ENCODE measurements around the gene TTC31.
A peak's percentile ranks its signal among the peaks of the same experiment; 100 is the strongest.

The TTC31 gene

DNA sequence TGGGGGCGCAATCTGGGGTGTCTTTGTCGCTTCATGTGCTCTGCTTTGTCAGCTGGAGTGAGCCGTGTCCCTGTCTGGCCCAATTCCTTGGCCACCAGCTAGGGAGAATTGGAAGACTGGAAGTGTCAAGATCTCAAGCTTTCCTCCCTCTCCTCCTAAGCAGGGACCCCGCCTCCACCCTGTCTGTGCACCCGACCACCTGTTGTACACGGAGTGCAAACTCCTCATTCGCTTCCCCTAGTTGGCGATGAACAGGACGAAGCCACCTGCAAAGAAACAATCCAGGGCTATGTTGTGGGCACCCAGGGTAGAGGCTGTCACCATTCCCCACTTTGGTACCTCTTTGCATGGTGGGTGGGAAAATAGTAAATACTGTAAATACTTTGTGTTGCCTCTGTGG is 44.9 kb downstream of the TTC31 start:
- no peak for DNase-seq

DNA sequence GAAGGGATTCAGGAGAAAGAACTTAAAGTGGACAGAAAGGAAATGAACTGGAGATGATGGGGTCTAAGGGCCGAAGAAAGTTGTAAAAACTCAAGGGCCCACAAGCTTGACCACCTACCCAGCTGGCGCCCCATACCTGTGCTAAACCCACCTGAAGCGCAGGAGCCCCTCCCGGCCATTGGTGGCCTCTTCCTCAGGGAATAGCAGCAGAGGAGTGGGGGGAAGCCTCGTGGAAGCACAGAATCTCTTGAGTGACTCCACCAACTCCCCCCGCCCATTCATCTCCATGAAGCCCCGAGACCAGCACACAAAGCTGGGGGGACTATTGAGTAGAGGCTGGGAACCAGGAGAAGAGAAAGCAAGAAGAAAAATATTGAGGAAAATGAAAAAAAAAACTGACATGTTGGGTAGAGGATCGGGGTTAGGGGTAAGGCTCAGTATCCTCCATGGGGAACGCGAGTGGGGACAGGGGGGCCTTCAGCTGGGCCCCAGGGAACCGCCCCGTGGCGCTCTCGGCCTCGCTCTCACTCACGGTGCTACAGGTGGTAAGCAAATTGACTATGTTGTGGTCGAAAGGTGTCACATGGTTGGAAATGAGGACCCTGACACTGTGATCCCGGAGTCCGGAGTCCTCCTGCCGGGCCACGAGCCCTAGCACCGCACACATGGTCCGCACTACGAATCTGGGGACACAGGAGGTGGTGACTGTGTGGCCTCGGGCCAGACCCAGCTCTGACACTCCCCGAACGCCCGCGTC is 45.9 kb downstream of the TTC31 start:
- no peak for DNase-seq

DNA sequence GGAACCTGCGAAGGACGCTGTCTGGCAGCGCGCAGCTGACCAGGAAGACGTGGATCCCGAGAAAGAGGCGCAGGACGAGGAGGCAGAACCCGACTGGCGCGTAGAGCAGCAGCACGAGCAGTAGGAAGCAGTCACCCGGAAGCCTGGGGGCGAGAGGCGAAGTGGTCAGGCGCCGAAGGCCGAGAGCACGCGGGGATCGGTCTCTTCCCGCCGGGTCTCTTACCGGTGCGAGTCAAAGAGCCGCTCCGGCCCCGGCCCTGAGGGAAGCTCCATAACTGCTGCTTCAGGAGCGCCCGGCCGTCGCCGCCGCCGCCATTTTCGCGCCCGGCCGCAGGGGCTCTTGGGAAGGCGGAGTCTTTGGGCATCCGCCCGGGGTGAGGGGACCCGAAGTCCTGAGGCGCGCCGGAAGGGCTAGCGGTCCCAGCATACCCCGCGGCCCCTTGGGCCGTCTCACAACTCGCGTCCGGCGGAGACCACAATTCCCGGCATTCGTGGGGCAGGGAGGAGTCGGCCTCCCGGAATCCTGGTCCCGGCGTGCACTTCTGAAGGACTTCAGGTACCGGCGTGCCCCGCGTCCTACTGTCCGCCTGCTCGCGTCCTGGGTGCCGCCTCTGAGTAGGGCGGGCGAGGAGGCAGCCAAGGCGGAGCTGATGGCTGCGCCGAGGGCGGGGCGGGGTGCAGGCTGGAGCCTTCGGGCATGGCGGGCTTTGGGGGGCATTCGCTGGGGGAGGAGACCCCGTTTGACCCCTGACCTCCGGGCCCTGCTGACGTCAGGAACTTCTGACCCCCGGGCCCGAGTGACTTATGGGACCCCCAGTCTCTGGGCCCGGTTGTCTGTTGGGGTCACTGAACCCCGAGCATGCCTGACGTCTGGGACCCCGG is 46.7 kb downstream of the TTC31 start, which contains the start of the genes AUP1 and HTRA2:
AUP1 (minus strand) TSS at position 350 of the 882 bp plus-strand sequence; CDS start at position 273, 77 bp downstream.
HTRA2 (plus strand) TSS at position 577 of the 882 bp plus-strand sequence; CDS start at position 651, 74 bp downstream.
- peak; percentile 97 for DNase-seq

DNA sequence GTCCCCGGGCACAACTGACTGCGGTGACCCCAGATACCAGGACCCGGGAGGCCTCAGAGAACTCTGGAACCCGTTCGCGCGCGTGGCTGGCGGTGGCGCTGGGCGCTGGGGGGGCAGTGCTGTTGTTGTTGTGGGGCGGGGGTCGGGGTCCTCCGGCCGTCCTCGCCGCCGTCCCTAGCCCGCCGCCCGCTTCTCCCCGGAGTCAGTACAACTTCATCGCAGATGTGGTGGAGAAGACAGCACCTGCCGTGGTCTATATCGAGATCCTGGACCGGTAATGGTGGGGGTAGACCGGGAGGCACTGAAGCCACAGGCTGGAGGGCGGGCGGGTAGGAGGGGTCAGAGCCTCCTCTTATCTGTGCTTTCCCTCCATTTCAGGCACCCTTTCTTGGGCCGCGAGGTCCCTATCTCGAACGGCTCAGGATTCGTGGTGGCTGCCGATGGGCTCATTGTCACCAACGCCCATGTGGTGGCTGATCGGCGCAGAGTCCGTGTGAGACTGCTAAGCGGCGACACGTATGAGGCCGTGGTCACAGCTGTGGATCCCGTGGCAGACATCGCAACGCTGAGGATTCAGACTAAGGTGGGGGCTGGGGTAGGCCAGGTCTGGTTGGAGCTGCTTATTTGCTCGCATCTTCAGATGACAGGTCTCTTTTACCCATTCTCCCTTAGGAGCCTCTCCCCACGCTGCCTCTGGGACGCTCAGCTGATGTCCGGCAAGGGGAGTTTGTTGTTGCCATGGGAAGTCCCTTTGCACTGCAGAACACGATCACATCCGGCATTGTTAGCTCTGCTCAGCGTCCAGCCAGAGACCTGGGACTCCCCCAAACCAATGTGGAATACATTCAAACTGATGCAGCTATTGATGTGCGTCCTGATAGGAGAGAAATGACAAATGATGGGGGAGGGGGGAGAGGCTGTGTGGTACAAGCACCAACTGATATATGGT is 47.6 kb downstream of the TTC31 start:
- DNase-seq, result peak; percentile 34

DNA sequence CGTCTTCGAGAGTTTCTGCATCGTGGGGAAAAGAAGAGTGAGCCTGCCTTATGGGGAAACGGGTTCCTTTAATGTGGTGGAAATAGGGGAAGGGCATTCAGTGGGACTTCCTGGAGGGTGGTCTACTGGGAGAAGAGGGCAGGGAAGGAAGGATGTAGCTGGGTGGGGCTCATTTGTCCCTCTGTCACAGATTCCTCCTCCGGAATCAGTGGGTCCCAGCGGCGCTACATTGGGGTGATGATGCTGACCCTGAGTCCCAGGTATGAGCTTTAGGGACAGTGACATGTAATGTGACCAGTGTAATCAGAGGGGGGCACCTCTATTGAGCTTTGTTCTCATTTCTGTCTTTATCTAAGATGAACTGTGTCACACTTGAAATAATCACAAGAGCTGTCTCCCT is 48.8 kb downstream of the TTC31 start:
- DNase-seq, result no peak

DNA sequence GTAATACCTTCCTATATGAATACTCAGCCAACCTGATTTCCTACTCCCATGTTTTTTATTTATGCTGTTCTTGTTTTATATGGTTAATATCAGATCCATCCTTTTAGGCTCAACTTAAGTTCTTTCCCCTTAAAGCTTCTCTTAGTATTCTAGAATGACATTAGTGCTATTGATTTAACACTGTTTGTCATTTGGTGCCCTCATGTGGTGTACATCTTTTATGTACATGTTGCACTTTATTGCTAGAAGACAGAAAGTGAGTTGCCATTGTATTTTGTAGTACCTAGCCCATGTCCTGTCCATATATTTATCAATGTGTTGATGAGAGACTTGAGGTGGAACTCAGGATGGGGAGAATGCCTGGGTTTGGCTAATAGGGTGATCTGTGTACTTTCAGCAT is 49.3 kb downstream of the TTC31 start:
- DNase-seq, result peak; percentile 17

DNA sequence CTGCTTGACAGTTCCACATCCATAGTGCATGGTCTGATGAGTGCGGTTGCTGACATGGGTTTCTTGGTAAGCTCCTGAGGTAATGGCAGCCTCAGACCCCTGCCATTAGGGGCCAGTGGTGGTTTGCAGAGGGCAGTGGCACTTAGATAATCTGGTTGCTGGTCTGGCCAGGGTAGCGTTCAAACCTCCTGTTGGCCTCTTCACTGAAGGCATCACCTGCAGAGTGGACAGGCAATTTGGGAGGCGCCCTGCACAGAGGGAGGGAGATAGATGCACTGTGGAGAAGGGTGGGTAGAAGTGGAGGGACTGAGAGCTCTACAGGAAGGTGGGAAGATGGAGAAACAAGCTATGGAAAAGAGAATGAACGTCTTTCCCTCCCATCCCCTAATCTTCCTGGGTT is 50.6 kb downstream of the TTC31 start:
- no peak for DNase-seq

DNA sequence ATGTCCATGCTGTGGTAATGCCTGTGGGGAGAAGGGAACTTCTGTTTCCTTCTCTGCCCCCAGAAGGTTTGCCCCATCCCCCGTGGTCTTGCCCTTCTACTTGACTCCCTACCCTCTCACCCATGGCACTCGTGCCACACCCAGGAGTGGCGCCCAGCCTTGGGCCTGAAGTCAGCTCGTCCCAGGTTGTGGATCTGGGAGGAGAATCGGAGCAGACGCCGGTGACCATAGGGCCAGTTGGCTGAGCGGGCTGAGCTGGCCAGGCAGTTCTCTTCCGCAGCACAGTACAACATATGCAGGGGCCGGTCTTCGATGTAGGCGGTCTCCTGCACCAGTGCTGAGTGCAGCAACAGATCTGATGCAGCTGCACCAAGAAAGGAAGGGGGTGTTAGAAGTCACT is 51.5 kb downstream of the TTC31 start:
- DNase-seq, result no peak

DNA sequence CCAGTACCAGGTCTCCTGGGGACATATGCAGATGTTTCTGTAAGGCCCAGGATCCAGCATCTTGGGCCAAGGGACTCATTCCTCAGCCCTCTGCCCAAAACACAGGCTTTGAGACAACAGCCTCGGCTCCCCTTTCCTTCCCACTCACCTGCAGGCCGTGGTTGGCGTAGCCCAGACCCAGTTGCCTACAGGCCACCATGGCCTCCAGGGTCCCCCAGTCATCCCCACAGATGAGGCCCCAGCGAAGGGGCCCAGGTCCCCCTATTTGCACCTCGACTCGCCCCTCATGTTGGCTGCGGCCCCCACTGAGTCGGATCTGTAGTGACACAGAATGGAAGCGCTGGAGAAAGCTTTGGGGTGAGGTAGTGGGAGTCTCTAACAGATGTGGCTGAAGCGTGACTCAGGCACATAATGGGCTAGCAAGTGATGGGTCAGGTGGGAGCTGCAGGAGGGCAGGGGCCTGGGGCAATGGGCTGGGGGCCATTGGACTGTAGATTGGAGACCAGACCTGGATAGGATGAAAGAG is 52.6 kb downstream of the TTC31 start:
- no peak for DNase-seq

DNA sequence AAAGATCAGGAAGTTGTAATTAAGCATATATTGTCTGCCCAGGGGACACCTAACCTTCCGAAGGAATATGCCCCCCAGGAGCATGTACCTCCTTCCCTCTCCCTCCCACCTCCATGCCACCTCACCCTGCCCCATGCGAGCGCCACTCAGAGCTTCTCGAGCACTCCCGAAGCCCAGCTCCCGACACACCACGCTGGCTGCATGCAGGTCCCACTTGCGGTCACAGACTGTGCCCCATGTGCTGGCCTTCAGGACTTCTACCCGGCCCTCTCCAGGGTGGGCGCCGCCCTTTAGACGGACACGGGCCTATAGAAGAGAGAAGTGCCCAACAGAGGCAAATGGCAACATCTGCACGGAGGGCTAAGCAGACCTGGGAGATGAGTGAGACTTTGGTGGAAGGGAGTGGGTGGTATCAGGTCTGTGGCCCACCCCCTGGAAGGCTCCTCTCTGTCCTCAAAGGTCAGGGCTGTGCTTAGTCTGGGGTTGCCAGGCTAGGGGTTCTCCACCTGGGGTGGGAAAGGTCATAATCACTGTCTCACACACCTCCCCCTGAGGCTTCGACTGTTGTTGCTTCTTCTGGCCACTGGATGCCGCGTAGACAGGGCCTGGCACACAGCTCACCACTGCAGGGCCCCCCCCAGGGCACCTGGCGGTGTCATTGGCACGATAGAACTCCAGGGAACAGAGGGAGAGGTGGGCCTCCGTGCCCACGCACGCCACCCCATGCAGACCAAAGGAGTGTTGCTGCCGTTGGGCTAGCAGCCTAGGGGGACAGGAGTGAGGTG is 53.5 kb downstream of the TTC31 start:
- no peak for DNase-seq

DNA sequence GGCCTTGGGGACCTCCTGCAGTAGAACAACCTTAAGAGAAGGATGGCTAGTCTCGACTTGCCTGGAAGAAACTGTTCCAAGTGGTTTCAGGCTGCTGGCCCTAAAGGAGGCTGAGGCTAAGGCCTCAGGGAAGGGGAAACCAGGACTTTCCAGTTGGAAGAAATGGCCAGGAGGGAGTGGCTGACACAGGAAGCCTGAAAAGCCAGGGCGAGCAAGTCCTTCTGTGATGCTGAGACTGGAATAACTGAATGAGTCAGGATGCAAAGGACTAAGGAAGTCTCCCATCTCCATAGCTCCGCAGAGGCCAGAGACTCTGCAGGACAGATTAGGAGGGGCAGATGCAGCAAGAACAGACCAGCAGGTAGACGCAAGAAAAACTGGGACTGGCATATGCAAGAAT is 54.3 kb downstream of the TTC31 start:
- no peak for DNase-seq

DNA sequence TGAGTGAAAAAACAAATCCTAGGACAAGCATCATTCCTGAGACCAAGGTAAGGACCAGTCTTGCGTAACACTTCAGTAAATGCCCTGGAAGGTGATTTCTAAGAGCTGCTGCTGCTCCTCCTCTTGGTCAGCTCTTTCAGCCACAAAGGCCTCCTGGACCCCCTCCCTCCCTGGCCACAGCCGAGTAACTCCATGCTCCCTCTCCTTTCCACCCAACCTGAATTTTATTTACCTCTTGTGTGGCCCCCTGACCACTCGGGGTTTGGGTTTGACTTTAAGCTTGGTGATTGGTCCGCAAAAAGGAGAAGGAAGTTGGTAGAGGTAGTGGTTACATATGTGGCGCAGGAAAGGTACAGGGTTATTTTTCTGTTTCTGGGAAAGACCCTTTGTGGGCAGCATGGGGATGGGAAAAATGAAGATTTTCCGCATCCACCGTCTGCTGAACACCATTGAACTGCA is 56.0 kb downstream of the TTC31 start:
- DNase-seq, result no peak

DNA sequence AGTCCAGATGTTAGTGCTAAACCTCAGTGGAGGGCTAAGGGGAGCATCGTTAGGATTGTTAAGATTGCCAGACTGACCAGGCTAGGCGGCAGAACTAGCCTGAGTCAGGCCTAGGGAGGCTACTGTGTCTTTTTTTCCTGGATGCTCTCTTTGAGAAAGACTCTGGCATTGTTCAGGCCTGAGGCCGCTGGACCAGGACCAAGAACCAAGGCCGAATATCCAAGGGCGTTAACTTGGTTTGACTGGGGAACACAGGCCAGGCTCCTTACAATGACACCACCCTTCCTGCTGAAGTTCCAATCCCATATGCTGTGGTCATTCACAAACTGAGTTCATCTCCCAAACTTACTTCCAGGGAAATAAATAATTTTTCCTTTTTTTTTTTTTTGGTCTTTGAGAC is 57.4 kb downstream of the TTC31 start:
- DNase-seq, result no peak

DNA sequence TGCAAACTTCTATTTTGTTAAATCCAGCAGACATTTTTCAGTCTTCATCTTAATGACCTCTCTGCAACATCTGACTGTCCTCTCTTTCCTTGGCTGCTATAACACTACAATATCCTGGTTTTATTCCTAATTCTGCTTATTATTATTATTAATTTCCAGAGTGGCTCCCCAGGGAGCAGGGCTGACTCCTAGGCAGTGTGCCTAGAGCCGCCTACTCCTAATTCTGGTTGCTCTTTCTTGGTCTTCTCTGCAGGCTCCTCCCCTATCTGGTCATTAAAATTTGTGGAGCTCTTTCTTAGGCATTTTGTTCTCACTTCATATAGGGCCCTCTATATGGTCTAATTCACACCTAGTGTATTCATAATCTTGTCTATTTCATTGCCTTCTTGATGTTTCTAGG is 60.1 kb downstream of the TTC31 start:
- DNase-seq, result no peak

All from NCI-H69 (cell line).